ENCODE data around the gene ANKRD36B. TPM values are rescaled to one million over a fixed set of nuclear protein-coding genes. Genes with fewer than 3 reads are reported as not detected.
"Not testable (repeated sequence)": the region's sequence is repeated elsewhere in the genome, so short reads cannot be mapped to it uniquely, and the experiment has no call there.

ANKRD36B gene
- total RNA-seq, 1 donor from 2014 or later, result 16.1 TPM

DNA sequence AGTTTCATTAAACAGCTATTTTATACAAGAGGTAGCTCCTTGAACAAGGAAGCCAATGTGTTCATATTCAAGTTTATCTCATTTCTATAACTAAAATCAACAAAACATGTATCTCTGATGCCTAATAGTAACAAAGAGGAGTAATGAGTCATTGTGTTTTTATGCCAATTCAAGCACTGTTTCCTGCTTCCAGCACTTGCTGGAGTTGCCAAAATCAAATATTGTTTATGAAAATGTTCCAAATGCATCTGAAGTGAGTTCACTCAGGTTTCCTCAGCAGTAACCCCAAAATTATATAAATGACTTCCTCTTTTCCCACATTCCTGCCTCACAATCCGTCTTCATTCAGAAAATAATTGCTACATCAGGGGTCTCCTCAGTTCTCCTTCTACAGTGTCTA is 39.2 kb downstream of the ANKRD36B start:
- not testable (repeated sequence) for DNase-seq (ENCODE audit: low spot score)

GRCh38 chr2:97549058-97549457 is 40.6 kb downstream of the ANKRD36B start:
- not testable (repeated sequence) for DNase-seq (ENCODE audit: low spot score)

DNA sequence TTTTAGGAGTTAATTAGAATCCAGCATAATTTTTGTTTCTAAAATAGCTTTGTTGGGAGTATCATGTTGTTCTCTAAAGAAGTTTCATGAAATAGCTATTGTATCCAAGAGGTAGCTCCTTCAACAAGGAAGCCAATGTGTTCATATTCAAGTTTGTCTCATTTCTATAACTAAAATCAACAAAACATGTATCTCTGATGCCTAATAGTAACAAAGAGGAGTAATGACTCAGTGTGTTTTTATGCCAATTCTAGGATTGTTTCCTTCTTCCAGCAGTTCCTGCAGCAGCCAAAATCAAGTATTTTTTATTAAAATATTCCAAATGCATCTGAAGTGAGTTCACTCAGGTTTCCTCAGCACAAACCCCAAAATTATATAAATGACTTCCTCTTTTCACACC is 41.1 kb downstream of the ANKRD36B start:
- DNase-seq (ENCODE audit: low spot score), result not testable (repeated sequence)

DNA sequence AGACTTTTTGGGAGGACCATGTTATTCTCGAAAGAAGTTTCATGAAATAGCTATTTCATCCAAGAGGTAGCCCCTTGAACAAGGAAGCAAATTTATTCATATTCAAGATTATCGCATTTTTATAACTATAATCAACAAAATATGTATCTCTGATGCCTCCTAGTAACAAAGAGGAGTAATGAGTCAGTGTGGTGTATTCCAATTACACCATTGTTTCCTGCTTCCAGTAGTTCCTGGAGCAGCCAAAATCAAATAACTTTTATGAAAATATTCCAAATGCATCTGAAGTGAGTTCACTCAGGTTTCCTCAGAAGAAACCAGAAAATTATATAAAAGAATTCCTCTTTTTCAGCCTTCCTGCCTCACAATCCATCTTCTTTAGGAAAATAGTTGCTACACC is 43.0 kb downstream of the ANKRD36B start:
- DNase-seq (ENCODE audit: low spot score), result no peak

DNA sequence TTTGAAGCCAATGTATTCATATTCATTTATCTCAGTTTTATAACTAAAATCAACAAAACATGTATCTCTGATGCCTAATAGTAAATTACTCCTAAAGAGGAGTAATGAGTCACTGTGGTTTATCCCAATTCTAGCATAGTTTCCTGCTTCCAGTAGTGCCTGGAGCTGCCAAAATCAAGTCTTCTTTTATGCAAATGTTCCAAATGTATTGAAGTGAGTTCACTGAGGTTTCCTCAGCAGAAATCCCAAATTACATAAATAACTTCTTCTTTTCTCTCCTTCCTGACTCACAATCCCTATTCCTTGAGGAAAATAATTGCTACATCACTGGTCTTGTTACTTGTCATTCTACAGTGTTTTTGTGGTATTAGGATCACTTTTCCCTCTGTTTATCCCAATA is 44.8 kb downstream of the ANKRD36B start:
- not testable (repeated sequence) for DNase-seq (ENCODE audit: low spot score)

GRCh38 chr2:97525904-97526303 is 63.8 kb downstream of the ANKRD36B start:
- DNase-seq (ENCODE audit: low spot score), result not testable (repeated sequence)

GRCh38 chr2:97523816-97524215 is 65.9 kb downstream of the ANKRD36B start:
- DNase-seq (ENCODE audit: low spot score), result not testable (repeated sequence)

DNA sequence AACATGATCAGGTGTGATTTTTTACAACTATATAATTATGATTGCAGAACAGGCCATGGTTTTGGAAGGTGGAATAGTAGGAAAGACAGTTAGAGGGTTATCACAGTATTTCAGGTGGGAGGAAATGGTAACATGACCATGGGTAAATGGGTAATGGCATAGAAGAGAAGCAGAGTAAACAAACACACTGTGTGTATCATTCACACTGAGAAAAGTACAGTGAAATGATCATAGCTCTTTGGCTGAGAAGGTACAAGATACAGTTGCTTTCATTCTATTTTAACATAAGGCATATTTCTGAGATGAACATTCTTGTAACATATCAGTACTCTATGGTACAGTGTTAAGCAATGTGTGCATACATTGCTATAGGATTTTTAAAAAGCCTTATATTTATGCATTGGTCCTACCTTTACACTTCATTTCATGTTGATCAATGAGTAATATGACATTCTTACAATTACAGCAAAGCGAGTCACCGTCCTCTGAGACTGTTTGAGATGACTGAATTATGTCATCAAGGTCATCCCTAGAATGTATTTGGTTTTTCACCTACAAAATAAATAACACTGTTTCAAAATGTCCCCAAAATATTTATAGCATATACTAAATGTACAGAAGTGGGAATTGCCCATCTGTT is 66.6 kb downstream of the ANKRD36B start:
- not testable (repeated sequence) for DNase-seq (ENCODE audit: low spot score)

GRCh38 chr2:97495651-97496050 is 94.0 kb downstream of the ANKRD36B start:
- not testable (repeated sequence) for DNase-seq (ENCODE audit: low spot score)

DNA sequence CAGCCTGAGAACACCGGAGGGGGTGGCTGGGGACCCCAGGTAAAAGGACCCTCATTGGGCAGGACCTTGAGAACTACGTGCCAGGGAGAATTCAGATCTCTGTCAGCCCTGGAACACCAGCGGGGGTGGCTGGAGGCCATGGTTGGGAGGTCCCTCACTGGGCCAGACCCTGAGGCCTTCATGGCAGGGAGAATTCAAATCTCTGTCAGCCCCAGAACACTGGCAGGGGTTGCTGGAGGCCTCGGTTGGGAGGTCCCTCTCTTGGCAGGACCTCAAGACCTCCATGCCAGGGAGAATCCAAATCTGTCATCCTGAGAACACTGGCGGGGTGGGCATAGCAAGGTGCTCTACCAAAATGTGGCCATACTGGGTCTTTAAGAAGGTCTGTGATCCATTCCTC is 99.5 kb downstream of the ANKRD36B start:
- DNase-seq (ENCODE audit: low spot score), result peak; percentile 90

Other genes starting within 250 kb of the ANKRD36B start
- 221 TPM for gene COX5B, start 56.2 kb upstream of the ANKRD36B start, total RNA-seq
- gene ACTR1B, start 74.2 kb upstream of the ANKRD36B start, total RNA-seq, result 47.6 TPM
- gene C2orf92, start 79.8 kb upstream of the ANKRD36B start, total RNA-seq, result 5.9 TPM
- gene ZAP70, start 123.7 kb upstream of the ANKRD36B start, total RNA-seq, result 1.3 TPM